GM12878 (cell line): ENCODE results near the gene GDE1. TPM values are rescaled to one million over a fixed set of nuclear protein-coding genes. Genes with fewer than 3 reads are reported as not detected.

Experiments used
- ATAC-seq: fragments of 200-7000 bp; cut with Tn5 transposase; 3 replicates; pipeline ENCODE4 v1.9.1; 2020; ENCODE audit warnings: mild to moderate bottlenecking, moderate library complexity
- BruUV-seq: library from RNA; stranded (reverse); fragments of 400-500 nt; replicated peaks from 2 replicates; lab custom pipeline; 2021; lab: Mats Ljungman, UMichigan
- CTCF ChIA-PET: fragments of 300-600 bp; sonication (Branson Sonifier 250); formaldehyde crosslinking; extraction: SDS; loops from one replicate; lab custom pipeline; 2021; ENCODE audit warnings: inconsistent platforms; lab: Yijun Ruan, JAX
- POLR2A ChIA-PET: fragments of 350-600 bp; formaldehyde crosslinking; extraction: SDS; loops from one replicate; lab custom pipeline; 2021; ENCODE audit warnings: inconsistent platforms; lab: Charles Lee
- RAD21 ChIA-PET: fragments of 300-600 bp; sonication (Branson Sonifier 250); formaldehyde crosslinking; loops from one replicate; lab custom pipeline; 2023; ENCODE audit warnings: antibody characterized with exemption; ENCODE audit not compliant: unreplicated experiment; lab: Charles Lee
- SMC1A ChIA-PET: fragments of 300-600 bp; sonication (Branson Sonifier 250); formaldehyde crosslinking; loops from one replicate; lab custom pipeline; 2023; ENCODE audit not compliant: unreplicated experiment, uncharacterized antibody; lab: Charles Lee
- DNase-seq: peaks from one replicate; pipeline ENCODE4 v3.0.0-alpha.2; 2011; ENCODE audit warnings: low read depth, low spot score
- FAIRE-seq: peaks from 3 replicates; lab custom pipeline; 2011; peaks lifted over from hg19 to GRCh38; lab: Jason Lieb, UNC
- H2AFZ ChIP-seq: 2 replicates; pipeline ENCODE4 v1.6.0; 2011; ENCODE audit warnings: low read depth, low read length, control low read depth; ENCODE audit not compliant: control insufficient read depth
- H3K27ac ChIP-seq: 2 replicates; pipeline ENCODE4 v1.5.1; 2011; ENCODE audit warnings: control low read depth; ENCODE audit not compliant: control insufficient read depth, insufficient read depth
- H3K27me3 ChIP-seq, 2 experiments: replicated peaks in 1 of 2; 2 replicates each; pipeline versions ENCODE4 v1.6.0 to v1.6.1; 2011; ENCODE audit warnings: low read length in 1 of 2; ENCODE audit not compliant: control insufficient read depth in 2 of 2, insufficient read depth in 2 of 2
- H3K36me3 ChIP-seq, 2 experiments: 2 replicates each; pipeline ENCODE4 v1.5.1; 2011; ENCODE audit warnings: low read length in 1 of 2; ENCODE audit not compliant: control insufficient read depth in 2 of 2, insufficient read depth in 2 of 2
- H3K4me1 ChIP-seq: 2 replicates; pipeline ENCODE4 v1.6.1; 2011; ENCODE audit warnings: mild to moderate bottlenecking, low read length, moderate library complexity, mixed read lengths; ENCODE audit not compliant: control insufficient read depth, insufficient read depth
- H3K4me2 ChIP-seq: 2 replicates; pipeline ENCODE4 v1.6.0; 2011; ENCODE audit warnings: control low read depth; ENCODE audit not compliant: control insufficient read depth, insufficient read depth
- H3K4me3 ChIP-seq: fragments of 200-600 bp; sonication (generic); 2 replicates; pipeline ENCODE4 v1.5.1; 2016
- H3K79me2 ChIP-seq: 2 replicates; pipeline ENCODE4 v1.6.0; 2011; ENCODE audit warnings: low read length; ENCODE audit not compliant: control insufficient read depth, insufficient read depth
- H3K9ac ChIP-seq: 2 replicates; pipeline ENCODE4 v1.8.0; 2011; ENCODE audit warnings: low read length, control low read depth, mixed read lengths; ENCODE audit not compliant: control insufficient read depth, insufficient read depth
- H3K9me3 ChIP-seq: replicated peaks from 3 replicates; pipeline ENCODE4 v1.5.1; 2011; ENCODE audit warnings: mild to moderate bottlenecking, low read length; ENCODE audit not compliant: control insufficient read depth, insufficient read depth
- H4K20me1 ChIP-seq: 2 replicates; pipeline ENCODE4 v1.6.0; 2011; ENCODE audit not compliant: control insufficient read depth, insufficient read depth
- ATF7 ChIP-seq: fragments of 450-650 bp; IDR thresholded peaks from 2 replicates; pipeline ENCODE4 v1.6.1; 2016; ENCODE audit warnings: low read depth, mild to moderate bottlenecking
- FOS ChIP-seq: IDR thresholded peaks from 3 replicates; pipeline ENCODE4 v1.6.1; 2011; ENCODE audit warnings: borderline replicate concordance; ENCODE audit not compliant: insufficient read length; ENCODE audit errors: extremely low read depth
- JUNB ChIP-seq: IDR thresholded peaks from 2 replicates; pipeline ENCODE4 v1.6.1; 2016; ENCODE audit warnings: antibody characterized with exemption, mild to moderate bottlenecking
- RAD21 ChIP-seq: IDR thresholded peaks from 2 replicates; pipeline ENCODE4 v1.6.1; 2011; ENCODE audit warnings: mild to moderate bottlenecking, low read depth, low read length, moderate library complexity; ENCODE audit not compliant: insufficient read depth
- RFX5 ChIP-seq: IDR thresholded peaks from 2 replicates; pipeline ENCODE4 v1.6.1; 2011; ENCODE audit warnings: low read depth, low read length, improper control_type of control experiment
- SPI1 ChIP-seq: IDR thresholded peaks from 2 replicates; pipeline ENCODE4 v1.6.1; 2011; ENCODE audit warnings: low read depth, mild to moderate bottlenecking, low read length, moderate library complexity, borderline replicate concordance; ENCODE audit not compliant: insufficient read depth
- STAT1 ChIP-seq: fragments of 450-650 bp; conservative IDR thresholded peaks from 2 replicates; pipeline ENCODE4 v1.6.1; 2014; ENCODE audit warnings: antibody characterized with exemption, mild to moderate bottlenecking
- TBL1XR1 ChIP-seq: IDR thresholded peaks from 2 replicates; pipeline ENCODE4 v1.6.1; 2012; ENCODE audit warnings: low read depth, low read length, improper control_type of control experiment
- TCF12 ChIP-seq: IDR thresholded peaks from 2 replicates; pipeline ENCODE4 v1.6.1; 2011; ENCODE audit warnings: low read depth, mild to moderate bottlenecking, low read length
- ZNF217 ChIP-seq: fragments of 450-650 bp; IDR thresholded peaks from 2 replicates; pipeline ENCODE4 v1.6.1; 2017; ENCODE audit warnings: antibody characterized with exemption, mild to moderate bottlenecking
- WGBS: methylation state at CpG from one replicate; pipeline ENCODE4 v1.1.6; 2016; ENCODE audit warnings: low lambda C conversion rate; ENCODE audit not compliant: insufficient replicate concordance, insufficient coverage; ENCODE audit errors: missing lambda C conversion rate; 5-methylcytosine and 5-hydroxymethylcytosine counted together
- in situ Hi-C: fragments of 300-500 bp; cut with MboI; formaldehyde crosslinking; loops from 9 replicates; pipeline ENCODE4 v1.14.3; 2018; ENCODE audit warnings: mixed read lengths
- intact Hi-C: fragments of 100-400 bp; cut with micrococcal nuclease; formaldehyde crosslinking; loops from one replicate; pipeline ENCODE4 v1.14.2; 2022; ENCODE audit not compliant: unreplicated experiment
- polyA plus RNA-seq, 11 experiments: library from polyadenylated mRNA; depleted of rRNA in 4 of 11; unstranded in 6 of 11; stranded (reverse) in 5 of 11; fragments of >200 nt; fragmentation: Nextera tagmentation in 4 of 11; fragmentation: Illumina TruSeq in 1 of 11; extraction: Ambion mirVana in 4 of 11; extraction: Trizol in 1 of 11; gene quantifications; 1 replicate in 1 of 11; 2 replicates in 10 of 11; pipeline versions ENCODE4 v1.2.1 to v1.2.3, GENCODE V29; 2011 to 2016; ENCODE audit warnings: inconsistent platforms in 2 of 11, missing spikeins in 2 of 11, low read depth in 1 of 11
- total RNA-seq, 4 experiments: library from RNA; depleted of rRNA in 3 of 4; stranded (reverse); fragments of >200 nt in 3 of 4; fragmentation: Illumina TruSeq in 1 of 4; extraction: Trizol in 1 of 4; gene quantifications; 2 replicates each; pipeline versions ENCODE4 v1.2.1 to v1.2.3, GENCODE V29; 2013 to 2021
- TF ChIP-seq, protein P1 (sequence below): fragments of 450-650 bp; IDR thresholded peaks from 2 replicates; pipeline ENCODE4 v1.6.1; 2014; ENCODE audit warnings: mild to moderate bottlenecking
- TF ChIP-seq, protein P2 (sequence below): fragments of 450-650 bp; IDR thresholded peaks from 2 replicates; pipeline ENCODE4 v1.6.1; 2017; ENCODE audit warnings: mild to moderate bottlenecking, moderate library complexity
- TF ChIP-seq, protein P3 (sequence below): fragments of 450-650 bp; IDR thresholded peaks from 2 replicates; pipeline ENCODE4 v1.6.1; 2017; ENCODE audit warnings: borderline replicate concordance

The GDE1 gene
- total and polyA plus RNA-seq, 10 of the 15 experiments (the other 5 are each of a cell fraction or from before 2014, with no cell fraction given) = 14.8 to 31.8 (median 21.0) TPM

DNA sequence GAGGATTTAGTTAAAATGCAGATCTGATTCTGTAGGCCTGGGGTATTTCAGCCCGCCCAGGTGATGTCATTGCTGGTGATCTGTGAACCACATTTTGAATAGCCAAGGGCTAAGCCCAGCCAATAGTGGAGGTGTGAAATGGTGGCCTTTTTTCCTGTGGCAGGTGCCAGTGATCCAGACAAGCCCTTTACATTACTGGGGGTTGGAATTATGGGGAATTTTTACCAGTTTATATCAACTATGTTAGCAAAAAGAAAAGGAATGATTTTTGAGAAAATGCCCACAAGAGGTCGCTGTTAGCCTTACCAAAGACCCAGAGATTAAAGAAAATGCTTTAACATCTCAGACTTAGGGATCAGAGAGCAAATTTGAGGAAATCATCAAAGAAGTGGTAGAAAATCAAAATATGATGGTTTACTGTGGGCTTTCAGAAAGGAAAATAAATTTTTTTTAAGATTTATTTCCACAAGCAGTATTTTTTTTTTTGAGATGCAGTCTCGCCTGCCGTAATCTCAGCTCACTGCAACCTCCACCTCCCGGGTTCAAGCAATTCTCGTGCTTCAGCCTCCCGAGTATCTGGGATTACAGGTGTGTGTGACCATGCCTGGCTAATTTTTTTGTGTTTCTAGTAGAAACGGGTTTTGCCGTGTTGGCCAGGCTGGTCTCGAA is 37.5 kb upstream of the GDE1 start (continued):
- TF ChIP-seq SPI1 (no peak), ATF7 (peak; percentile 63), TCF12 (no peak), ZNF217 (no peak), RFX5 (no peak)

DNA sequence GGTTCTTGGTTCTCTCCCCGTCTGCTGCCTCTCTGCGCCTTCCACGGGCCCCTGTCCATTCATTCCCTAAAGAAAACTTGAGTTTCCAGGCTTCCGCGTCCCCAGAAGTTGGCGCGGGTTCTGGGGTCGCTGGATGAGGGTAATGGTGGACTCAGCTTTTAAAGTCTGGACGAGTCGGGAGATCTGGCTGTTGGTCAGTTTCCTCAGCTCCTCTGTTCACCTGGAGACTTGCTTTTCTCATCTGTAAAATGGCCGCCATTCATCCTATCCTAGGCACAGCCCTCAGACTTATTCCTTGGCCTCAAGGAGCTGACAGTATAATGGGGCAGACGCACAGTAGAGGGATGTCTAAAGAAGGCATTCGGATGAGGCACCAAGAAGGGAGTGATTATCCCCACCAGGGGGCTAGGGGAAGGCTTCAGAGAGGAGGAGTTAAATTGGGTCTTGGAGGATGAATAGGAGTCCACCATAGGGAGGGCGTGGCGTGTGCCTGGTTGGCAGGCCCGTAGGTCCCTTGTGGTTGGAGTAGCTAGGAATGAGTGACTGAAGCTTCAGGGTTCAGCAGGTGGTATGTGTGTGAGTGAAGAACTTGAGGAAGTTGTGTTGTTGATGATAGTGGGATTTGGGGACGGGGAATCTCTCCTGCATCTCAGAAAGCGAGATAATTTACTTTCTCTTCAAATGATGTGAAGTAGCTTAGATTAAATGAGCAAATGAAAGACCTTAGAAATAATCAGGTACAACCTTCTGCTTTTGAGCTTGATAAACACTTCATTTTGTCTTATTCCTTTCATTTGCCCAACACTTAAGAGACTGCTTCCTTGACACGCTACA is 34.3 kb upstream of the GDE1 start:
- ATAC-seq (peak; percentile 46), DNase-seq (peak; percentile 13), FAIRE-seq (peak; percentile 75)
- ChIA-PET POLR2A (interaction anchor here (0.6 to 3.0 kb wide), 4 partner anchors 30 to 487 kb away, joined by 6 to 23 read pairs (median 6); partner anchors contain the start of genes CCP110 and GDE1), RAD21 (interaction anchor here (0.9 to 3.1 kb wide), 10 partner anchors 32 to 351 kb away, joined by 3 to 24 read pairs (median 5); partner anchors contain the start of genes CCP110 and GDE1), SMC1A (interaction anchor here (0.6 to 3.0 kb wide), 12 partner anchors 10 to 448 kb away, joined by 3 to 19 read pairs (median 4); partner anchors contain the start of genes CCP110 and GDE1), CTCF (interaction anchor here (0.6 to 6.6 kb wide), 26 partner anchors 7 to 761 kb away, joined by 3 to 56 read pairs (median 4); partner anchors contain the start of genes CCP110, IQCK and KNOP1)
- Histone ChIP-seq H3K36me3 (peaks cover 0 to 4% of the 10 kb centered on the region in 2 experiments; a peak in 1 of 4 replicates), H2AFZ (peak overlapping the region; percentile 97), H3K4me1 (peaks cover 3% of the 10 kb centered on the region), H3K27me3 (no peaks in the 10 kb centered on the region), H4K20me1 (no peaks in the 10 kb centered on the region), H3K4me3 (peak overlapping the region; percentile 89), H3K4me2 (peak overlapping the region; percentile 93), H3K27ac (peak overlapping the region; percentile 86), H3K9ac (peak overlapping the region; percentile 96), H3K79me2 (peaks cover 5% of the 10 kb centered on the region), H3K9me3 (no peaks in the 10 kb centered on the region)
- BruUV-seq = TSS peak; percentile 85
- WGBS = 23% methylated on average over 19 of the region's 19 CpGs
- in situ Hi-C loops (loop anchor here (5.0 kb wide), 1 partner anchor 331 kb away; no protein-coding TSS in a partner anchor), intact Hi-C loops (loop anchor here (2.0 kb wide), 1 partner anchor 31 kb away; no protein-coding TSS in a partner anchor)
- TF ChIP-seq RAD21 = no peak
- no peak for TF ChIP-seq JUNB
- TF ChIP-seq, protein P1, sequence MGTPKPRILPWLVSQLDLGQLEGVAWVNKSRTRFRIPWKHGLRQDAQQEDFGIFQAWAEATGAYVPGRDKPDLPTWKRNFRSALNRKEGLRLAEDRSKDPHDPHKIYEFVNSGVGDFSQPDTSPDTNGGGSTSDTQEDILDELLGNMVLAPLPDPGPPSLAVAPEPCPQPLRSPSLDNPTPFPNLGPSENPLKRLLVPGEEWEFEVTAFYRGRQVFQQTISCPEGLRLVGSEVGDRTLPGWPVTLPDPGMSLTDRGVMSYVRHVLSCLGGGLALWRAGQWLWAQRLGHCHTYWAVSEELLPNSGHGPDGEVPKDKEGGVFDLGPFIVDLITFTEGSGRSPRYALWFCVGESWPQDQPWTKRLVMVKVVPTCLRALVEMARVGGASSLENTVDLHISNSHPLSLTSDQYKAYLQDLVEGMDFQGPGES = no peak
- TF ChIP-seq, protein P2, sequence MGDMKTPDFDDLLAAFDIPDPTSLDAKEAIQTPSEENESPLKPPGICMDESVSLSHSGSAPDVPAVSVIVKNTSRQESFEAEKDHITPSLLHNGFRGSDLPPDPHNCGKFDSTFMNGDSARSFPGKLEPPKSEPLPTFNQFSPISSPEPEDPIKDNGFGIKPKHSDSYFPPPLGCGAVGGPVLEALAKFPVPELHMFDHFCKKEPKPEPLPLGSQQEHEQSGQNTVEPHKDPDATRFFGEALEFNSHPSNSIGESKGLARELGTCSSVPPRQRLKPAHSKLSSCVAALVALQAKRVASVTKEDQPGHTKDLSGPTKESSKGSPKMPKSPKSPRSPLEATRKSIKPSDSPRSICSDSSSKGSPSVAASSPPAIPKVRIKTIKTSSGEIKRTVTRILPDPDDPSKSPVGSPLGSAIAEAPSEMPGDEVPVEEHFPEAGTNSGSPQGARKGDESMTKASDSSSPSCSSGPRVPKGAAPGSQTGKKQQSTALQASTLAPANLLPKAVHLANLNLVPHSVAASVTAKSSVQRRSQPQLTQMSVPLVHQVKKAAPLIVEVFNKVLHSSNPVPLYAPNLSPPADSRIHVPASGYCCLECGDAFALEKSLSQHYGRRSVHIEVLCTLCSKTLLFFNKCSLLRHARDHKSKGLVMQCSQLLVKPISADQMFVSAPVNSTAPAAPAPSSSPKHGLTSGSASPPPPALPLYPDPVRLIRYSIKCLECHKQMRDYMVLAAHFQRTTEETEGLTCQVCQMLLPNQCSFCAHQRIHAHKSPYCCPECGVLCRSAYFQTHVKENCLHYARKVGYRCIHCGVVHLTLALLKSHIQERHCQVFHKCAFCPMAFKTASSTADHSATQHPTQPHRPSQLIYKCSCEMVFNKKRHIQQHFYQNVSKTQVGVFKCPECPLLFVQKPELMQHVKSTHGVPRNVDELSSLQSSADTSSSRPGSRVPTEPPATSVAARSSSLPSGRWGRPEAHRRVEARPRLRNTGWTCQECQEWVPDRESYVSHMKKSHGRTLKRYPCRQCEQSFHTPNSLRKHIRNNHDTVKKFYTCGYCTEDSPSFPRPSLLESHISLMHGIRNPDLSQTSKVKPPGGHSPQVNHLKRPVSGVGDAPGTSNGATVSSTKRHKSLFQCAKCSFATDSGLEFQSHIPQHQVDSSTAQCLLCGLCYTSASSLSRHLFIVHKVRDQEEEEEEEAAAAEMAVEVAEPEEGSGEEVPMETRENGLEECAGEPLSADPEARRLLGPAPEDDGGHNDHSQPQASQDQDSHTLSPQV = no peak
- TF ChIP-seq, protein P3, sequence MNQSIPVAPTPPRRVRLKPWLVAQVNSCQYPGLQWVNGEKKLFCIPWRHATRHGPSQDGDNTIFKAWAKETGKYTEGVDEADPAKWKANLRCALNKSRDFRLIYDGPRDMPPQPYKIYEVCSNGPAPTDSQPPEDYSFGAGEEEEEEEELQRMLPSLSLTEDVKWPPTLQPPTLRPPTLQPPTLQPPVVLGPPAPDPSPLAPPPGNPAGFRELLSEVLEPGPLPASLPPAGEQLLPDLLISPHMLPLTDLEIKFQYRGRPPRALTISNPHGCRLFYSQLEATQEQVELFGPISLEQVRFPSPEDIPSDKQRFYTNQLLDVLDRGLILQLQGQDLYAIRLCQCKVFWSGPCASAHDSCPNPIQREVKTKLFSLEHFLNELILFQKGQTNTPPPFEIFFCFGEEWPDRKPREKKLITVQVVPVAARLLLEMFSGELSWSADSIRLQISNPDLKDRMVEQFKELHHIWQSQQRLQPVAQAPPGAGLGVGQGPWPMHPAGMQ = no peak
- no peak for TF ChIP-seq FOS
- TF ChIP-seq TBL1XR1 = no peak
- no peak for TF ChIP-seq STAT1
